IPS-15b (cell line): ENCODE measurements around the gene SYCP2.
"Not testable (repeated sequence)": the region's sequence is repeated elsewhere in the genome, so short reads cannot be mapped to it uniquely, and the experiment has no call there.

Source experiments
- H3K27me3 ChIP-seq: one replicate; pipeline ENCODE4 v1.6.1; 2013; ENCODE audit warnings: low read length; ENCODE audit not compliant: control insufficient read depth, insufficient read depth
- H3K36me3 ChIP-seq: one replicate; pipeline ENCODE4 v1.6.1; 2013; ENCODE audit warnings: low read length; ENCODE audit not compliant: control insufficient read depth, insufficient read depth
- H3K4me1 ChIP-seq: one replicate; pipeline ENCODE4 v1.6.1; 2013; ENCODE audit warnings: mild to moderate bottlenecking, low read length; ENCODE audit not compliant: control insufficient read depth, insufficient read depth
- H3K4me3 ChIP-seq: one replicate; pipeline ENCODE4 v1.5.1; 2013; ENCODE audit warnings: low read depth, low read length
- H3K9ac ChIP-seq: one replicate; pipeline ENCODE4 v1.6.1; 2013; ENCODE audit warnings: low read depth, mild to moderate bottlenecking, low read length
- H3K9me3 ChIP-seq: one replicate; pipeline ENCODE4 v1.6.1; 2013; ENCODE audit warnings: mild to moderate bottlenecking, low read length; ENCODE audit not compliant: control insufficient read depth, insufficient read depth

The SYCP2 gene

GRCh38 chr20:59856526-59856925, 76.9 kb downstream of the SYCP2 start:
- H3K4me1 ChIP-seq, H3K27me3 ChIP-seq, H3K36me3 ChIP-seq, H3K9ac ChIP-seq, H3K4me3 ChIP-seq, H3K9me3 ChIP-seq: not testable (repeated sequence)

GRCh38 chr20:59850018-59850641, 83.3 kb downstream of the SYCP2 start:
- no peaks in the 10 kb centered on the region for H3K9me3 ChIP-seq
- H3K27me3 ChIP-seq = no peaks in the 10 kb centered on the region
- no peaks in the 10 kb centered on the region for H3K36me3 ChIP-seq
- no peak overlapping the region for H3K9ac ChIP-seq
- no peaks in the 10 kb centered on the region for H3K4me1 ChIP-seq
- no peak overlapping the region for H3K4me3 ChIP-seq

DNA sequence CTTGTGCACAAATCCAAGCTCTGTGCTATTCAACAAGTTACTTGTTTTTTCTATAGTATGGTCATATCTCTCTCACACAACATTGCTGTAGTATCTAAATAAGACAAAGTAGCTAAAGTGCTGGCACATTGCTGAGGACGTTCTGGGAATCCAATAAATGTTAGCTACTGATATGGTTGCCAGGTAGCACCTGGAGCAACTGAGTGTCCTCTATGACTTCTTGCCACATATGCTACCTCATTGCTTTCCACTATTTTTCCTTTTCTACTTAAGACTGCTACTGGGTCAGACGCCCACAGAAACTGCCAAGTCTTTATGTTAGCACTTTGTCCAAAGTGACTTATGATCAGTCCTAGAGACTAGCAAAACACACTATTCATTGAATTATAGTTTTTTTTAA, 85.3 kb downstream of the SYCP2 start:
- Histone ChIP-seq H3K27me3 (no peaks in the 10 kb centered on the region), H3K9me3 (no peaks in the 10 kb centered on the region), H3K9ac (no peak overlapping the region), H3K36me3 (no peaks in the 10 kb centered on the region), H3K4me3 (no peak overlapping the region), H3K4me1 (no peaks in the 10 kb centered on the region)

DNA sequence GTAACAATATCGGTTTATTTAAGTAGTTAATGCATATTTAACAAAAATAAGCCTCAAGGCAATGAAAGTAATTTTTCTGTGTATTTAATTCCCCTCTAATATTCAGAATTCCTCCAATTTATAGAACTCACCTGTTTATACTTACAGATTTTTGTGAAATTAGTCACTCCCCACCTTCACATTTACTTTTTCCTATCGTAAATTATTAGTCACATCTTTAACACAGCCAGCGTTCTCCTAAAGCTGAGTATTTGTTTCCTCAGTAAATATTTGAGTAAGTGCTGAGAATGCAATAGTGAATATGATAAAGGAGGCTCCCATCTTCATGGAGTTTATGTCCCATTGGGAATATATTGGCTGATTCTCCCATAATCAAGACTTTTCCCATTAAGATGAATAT, 88.0 kb downstream of the SYCP2 start:
- no peaks in the 10 kb centered on the region for H3K36me3 ChIP-seq
- no peaks in the 10 kb centered on the region for H3K9me3 ChIP-seq
- H3K4me1 ChIP-seq = no peaks in the 10 kb centered on the region
- no peak overlapping the region for H3K4me3 ChIP-seq
- peaks cover 7% of the 10 kb centered on the region for H3K27me3 ChIP-seq
- H3K9ac ChIP-seq = no peak overlapping the region

DNA sequence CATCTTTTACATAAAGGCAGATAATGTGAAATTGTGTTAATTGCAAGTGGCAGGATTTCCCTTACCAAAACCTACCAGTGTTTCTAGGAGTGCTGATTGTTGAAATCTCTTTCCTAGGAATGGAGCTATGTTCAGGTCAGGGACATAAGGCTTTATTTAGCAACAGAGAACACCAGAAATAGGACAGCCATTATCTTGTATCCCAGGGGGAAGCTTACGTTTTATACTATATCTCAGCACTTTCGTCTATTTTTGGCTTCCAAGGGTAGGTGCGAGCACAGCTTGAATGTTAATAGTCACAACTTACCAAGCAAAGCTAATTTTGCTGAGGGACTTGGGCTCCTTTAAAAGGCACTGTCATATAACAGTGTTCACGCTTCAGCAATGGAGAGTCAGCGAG, 94.0 kb downstream of the SYCP2 start:
- no peaks in the 10 kb centered on the region for H3K9me3 ChIP-seq

DNA sequence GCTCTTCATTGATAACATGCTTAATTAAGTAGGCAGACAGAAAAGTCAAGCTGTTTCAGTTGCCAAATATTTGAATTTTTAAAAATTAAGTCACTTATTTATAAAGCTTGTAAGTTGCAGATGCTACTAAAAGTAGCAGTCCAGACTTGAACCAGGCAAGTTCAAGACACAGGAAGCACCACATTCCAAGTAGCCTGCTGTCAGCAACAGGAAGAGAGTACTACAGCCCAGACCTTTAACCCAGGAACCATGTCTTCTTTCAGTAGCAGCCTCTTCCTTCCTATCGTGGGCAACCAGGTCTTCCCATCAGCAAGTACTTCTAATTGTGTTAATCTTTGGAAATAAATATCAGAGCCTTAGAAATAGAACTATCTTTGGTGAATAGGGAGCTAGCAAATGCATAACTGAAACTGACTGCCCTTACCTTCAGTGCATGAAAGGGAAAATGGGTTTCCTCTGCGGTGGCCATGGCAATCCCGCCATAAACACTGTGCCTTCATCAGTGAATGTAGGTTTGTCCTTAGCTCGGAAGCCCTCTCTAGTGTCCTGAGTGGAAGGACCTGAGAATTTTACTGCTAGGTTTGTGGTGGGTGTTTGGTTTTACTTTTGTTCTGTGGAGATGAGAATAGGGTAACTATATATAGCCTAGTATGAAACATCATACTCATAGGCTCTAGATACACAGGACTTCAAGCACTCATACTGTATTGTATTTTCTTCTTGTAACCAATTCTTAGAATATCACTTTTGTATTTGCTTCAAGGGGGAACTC, 95.6 kb downstream of the SYCP2 start:
- Histone ChIP-seq H3K9me3 (no peaks in the 10 kb centered on the region), H3K4me1 (peaks cover 6% of the 10 kb centered on the region), H3K4me3 (no peak overlapping the region), H3K9ac (no peak overlapping the region), H3K36me3 (no peaks in the 10 kb centered on the region), H3K27me3 (peaks cover 7% of the 10 kb centered on the region)

More for the DNA sequence above, 94.0 kb downstream of the SYCP2 start:
- Histone ChIP-seq H3K9ac (no peak overlapping the region), H3K4me1 (peaks cover 6% of the 10 kb centered on the region), H3K36me3 (no peaks in the 10 kb centered on the region), H3K4me3 (no peak overlapping the region), H3K27me3 (peaks cover 7% of the 10 kb centered on the region)

- no peak overlapping the region for H3K9ac ChIP-seq
- no peaks in the 10 kb centered on the region for H3K9me3 ChIP-seq
- H3K4me1 ChIP-seq = peaks cover 6% of the 10 kb centered on the region
- no peak overlapping the region for H3K4me3 ChIP-seq
- no peaks in the 10 kb centered on the region for H3K36me3 ChIP-seq
- H3K27me3 ChIP-seq = peaks cover 1% of the 10 kb centered on the region
Measured at GRCh38 chr20:59836767-59837166, 96.7 kb downstream of the SYCP2 start.

- Histone ChIP-seq H3K9me3 (no peaks in the 10 kb centered on the region), H3K4me1 (peaks cover 6% of the 10 kb centered on the region), H3K36me3 (no peaks in the 10 kb centered on the region), H3K4me3 (no peak overlapping the region), H3K9ac (no peak overlapping the region), H3K27me3 (no peaks in the 10 kb centered on the region)
Measured at GRCh38 chr20:59835448-59836395, 97.7 kb downstream of the SYCP2 start.

GRCh38 chr20:59835057-59835447, 98.4 kb downstream of the SYCP2 start:
- Histone ChIP-seq H3K4me1 (peaks cover 6% of the 10 kb centered on the region), H3K9ac (no peak overlapping the region), H3K4me3 (no peak overlapping the region), H3K9me3 (no peaks in the 10 kb centered on the region), H3K36me3 (no peaks in the 10 kb centered on the region), H3K27me3 (no peaks in the 10 kb centered on the region)

- no peaks in the 10 kb centered on the region for H3K9me3 ChIP-seq
- peaks cover 6% of the 10 kb centered on the region for H3K4me1 ChIP-seq
- H3K36me3 ChIP-seq = no peaks in the 10 kb centered on the region
- no peak overlapping the region for H3K9ac ChIP-seq
- H3K4me3 ChIP-seq = no peak overlapping the region
- no peaks in the 10 kb centered on the region for H3K27me3 ChIP-seq
Measured at GRCh38 chr20:59832406-59833363, 100.8 kb downstream of the SYCP2 start.

- Histone ChIP-seq H3K9ac (no peak overlapping the region), H3K36me3 (no peaks in the 10 kb centered on the region), H3K27me3 (no peaks in the 10 kb centered on the region), H3K9me3 (no peaks in the 10 kb centered on the region), H3K4me1 (peaks cover 6% of the 10 kb centered on the region), H3K4me3 (no peak overlapping the region)
Measured at GRCh38 chr20:59831916-59832270, 101.5 kb downstream of the SYCP2 start.
